Testis (tissue), 3 donors: Measurements from ENCODE around the gene FAM53B. TPM values are rescaled to one million over a fixed set of nuclear protein-coding genes. Genes with fewer than 3 reads are reported as not detected.
"Not testable (repeated sequence)": the region's sequence is repeated elsewhere in the genome, so short reads cannot be mapped to it uniquely, and the experiment has no call there.

ENCODE experiments used
- DNase-seq: peaks from one replicate; pipeline ENCODE4 v3.0.0-alpha.2; 2019
- H3K27ac ChIP-seq, 2 donors: fragments of 200-600 bp; sonication (generic); one replicate each; pipeline ENCODE4 v1.5.1; 2019
- H3K27me3 ChIP-seq: fragments of 200-600 bp; sonication (generic); one replicate; pipeline ENCODE4 v1.5.1; 2019
- H3K36me3 ChIP-seq: fragments of 200-600 bp; sonication (generic); one replicate; pipeline ENCODE4 v1.5.1; 2017; ENCODE audit warnings: low read depth; ENCODE audit errors: missing control alignments
- H3K4me1 ChIP-seq: fragments of 200-600 bp; sonication (generic); one replicate; pipeline ENCODE4 v1.5.1; 2019
- H3K4me3 ChIP-seq, 2 donors: fragments of 200-600 bp; sonication (generic); one replicate each; pipeline ENCODE4 v1.5.1; 2017 to 2019
- H3K9me3 ChIP-seq: fragments of 200-600 bp; sonication (generic); one replicate; pipeline ENCODE4 v1.5.1; 2017
- CTCF ChIP-seq, 3 experiments: fragments of 450-650 bp in 2 of 3; fragments of 200-600 bp in 1 of 3; sonication (generic) in 1 of 3; IDR thresholded peaks; one replicate each; pipeline ENCODE4 v1.5.1; 2016 to 2019; ENCODE audit warnings: antibody characterized with exemption in 3 of 3, mild to moderate bottlenecking in 2 of 3, moderate library complexity in 1 of 3
- POLR2A ChIP-seq: fragments of 450-650 bp; IDR thresholded peaks from one replicate; pipeline ENCODE4 v1.6.1; 2017; ENCODE audit warnings: antibody characterized with exemption, mild to moderate bottlenecking, moderate library complexity
- WGBS, 2 donors: methylation state at CpG; one replicate each; pipeline ENCODE4 v1.1.5; 2018; 5-methylcytosine and 5-hydroxymethylcytosine counted together
- intact Hi-C: fragments of 100-400 bp; cut with DNase I; formaldehyde crosslinking; loops from one replicate; pipeline ENCODE4 v1.15.1; 2023; ENCODE audit warnings: low total_unique reads
- polyA plus RNA-seq: library from polyadenylated mRNA; stranded (reverse); fragments of 350-450 nt; fragmentation: Illumina TruSeq; extraction: RNeasy Lipid Tissue Mini Kit (QIAGEN cat#74804); gene quantifications from one replicate; pipeline ENCODE4 v1.2.3, GENCODE V29; 2014; ENCODE audit warnings: low read depth, low replicate concordance; ENCODE audit not compliant: insufficient read depth
- total RNA-seq, 2 donors: library from RNA; depleted of rRNA; stranded (reverse); fragments of >200 nt; gene quantifications; one replicate each; pipeline ENCODE4 v1.2.3, GENCODE V29; 2016

FAM53B gene
- total and polyA plus RNA-seq, 3 donors from 2014 or later = 36.9 to 125 (median 109) TPM

- TF ChIP-seq POLR2A (no peak), CTCF (IDR thresholded peaks at IDR 0.05) (no peak)
- whole genome bisulfite sequencing, 2 donors = 83 to 94% methylated on average over 14 to 23 of the region's 23 CpGs
- Histone ChIP-seq H3K36me3 (no peaks in the 10 kb centered on the region), H3K27ac (peak overlapping the region in 1 of 2 donors; percentile 19), H3K4me1 (peaks cover 17% of the 10 kb centered on the region), H3K9me3 (no peaks in the 10 kb centered on the region), H3K27me3 (no peaks in the 10 kb centered on the region), H3K4me3 (no peak overlapping the region)
- intact Hi-C loops = no loop called here
- no peak for DNase-seq
These were observed 153.7 kb downstream of the FAM53B start for GRCh38 chr10:124590216-124591122.

- peak; percentile 85 for DNase-seq
- 49 to 51% methylated on average over 18 to 23 of the region's 24 CpGs for WGBS, 2 donors
- intact Hi-C loops = no loop called here
These were observed 154.6 kb downstream of the FAM53B start for GRCh38 chr10:124589491-124590041.

GRCh38 chr10:124588736-124589490 lies 155.3 kb downstream of the FAM53B start:
- intact Hi-C loops = no loop called here
- 35 to 47% methylated on average over 9 to 15 of the region's 15 CpGs for WGBS, 2 donors
- no peak overlapping the region for H3K4me3 ChIP-seq
- TF ChIP-seq POLR2A (no peak), CTCF (IDR thresholded peaks at IDR 0.05) (no peak)
- H3K9me3 ChIP-seq = no peaks in the 10 kb centered on the region
- DNase-seq = peak; percentile 78
- H3K27ac ChIP-seq = peak overlapping the region; percentile 23 to 61
- H3K36me3 ChIP-seq = no peaks in the 10 kb centered on the region
- H3K4me1 ChIP-seq = peaks cover 17% of the 10 kb centered on the region
- no peaks in the 10 kb centered on the region for H3K27me3 ChIP-seq

More at GRCh38 chr10:124589491-124590041, 154.6 kb downstream of the FAM53B start:
- Histone ChIP-seq H3K9me3 (no peaks in the 10 kb centered on the region), H3K27ac (peak overlapping the region; percentile 23 to 61), H3K27me3 (no peaks in the 10 kb centered on the region), H3K4me3 (no peak overlapping the region), H3K36me3 (no peaks in the 10 kb centered on the region), H3K4me1 (peaks cover 17% of the 10 kb centered on the region)
- no peak for TF ChIP-seq POLR2A
- TF ChIP-seq CTCF (IDR thresholded peaks at IDR 0.05) = no peak

- H3K36me3 ChIP-seq, DNase-seq, H3K4me3 ChIP-seq, H3K27me3 ChIP-seq, intact Hi-C loops, H3K9me3 ChIP-seq: not testable (repeated sequence)
- WGBS, 2 donors = 70 to 81% methylated on average over 6 of the region's 6 CpGs
- Histone ChIP-seq H3K4me1 (peaks cover 17% of the 10 kb centered on the region), H3K27ac (peak overlapping the region; percentile 23 to 61)
These were observed 155.8 kb downstream of the FAM53B start for GRCh38 chr10:124588341-124588735.

GRCh38 chr10:124587811-124588211 lies 156.4 kb downstream of the FAM53B start:
- WGBS, 2 donors = 84 to 88% methylated on average over 10 to 11 of the region's 11 CpGs
- Histone ChIP-seq H3K36me3 (no peaks in the 10 kb centered on the region), H3K4me3 (no peak overlapping the region), H3K4me1 (peaks cover 17% of the 10 kb centered on the region), H3K9me3 (no peaks in the 10 kb centered on the region), H3K27ac (peak overlapping the region; percentile 21 to 23), H3K27me3 (no peaks in the 10 kb centered on the region)
- no peak for TF ChIP-seq POLR2A
- no peak for TF ChIP-seq CTCF (IDR thresholded peaks at IDR 0.05)
- no peak for DNase-seq
- intact Hi-C loops = no loop called here
